HG03558 (cell line): Measurements from ENCODE around the gene MGAT5.

Experiments used
- ATAC-seq: cut with Tn5 transposase; IDR thresholded peaks from one replicate; pipeline ENCODE4 v1.9.1; 2021; ENCODE audit warnings: moderate number of reproducible peaks; ENCODE audit not compliant: unreplicated experiment; ENCODE audit errors: extremely low read depth

The MGAT5 gene

GRCh38 chr2:134324947-134325346 lies 71.1 kb downstream of the MGAT5 start:
- no peak for ATAC-seq

GRCh38 chr2:134325696-134326095 lies 71.8 kb downstream of the MGAT5 start:
- ATAC-seq = no peak

GRCh38 chr2:134327367-134327766 lies 73.5 kb downstream of the MGAT5 start:
- no peak for ATAC-seq

- ATAC-seq = no peak
These were observed 77.2 kb downstream of the MGAT5 start for GRCh38 chr2:134331081-134331480.

GRCh38 chr2:134333646-134334189 lies 79.8 kb downstream of the MGAT5 start:
- ATAC-seq = no peak

GRCh38 chr2:134334542-134335353 lies 80.9 kb downstream of the MGAT5 start:
- ATAC-seq = no peak

GRCh38 chr2:134335601-134336000 lies 81.7 kb downstream of the MGAT5 start:
- ATAC-seq = no peak

- peak; percentile 98 for ATAC-seq
These were observed 82.5 kb downstream of the MGAT5 start for GRCh38 chr2:134336352-134336751.

GRCh38 chr2:134336921-134337320 lies 83.0 kb downstream of the MGAT5 start:
- no peak for ATAC-seq

GRCh38 chr2:134337631-134338030 lies 83.8 kb downstream of the MGAT5 start:
- no peak for ATAC-seq

GRCh38 chr2:134338208-134338607 lies 84.3 kb downstream of the MGAT5 start:
- ATAC-seq = no peak

- ATAC-seq = no peak
These were observed 87.6 kb downstream of the MGAT5 start for GRCh38 chr2:134341476-134341875.

- no peak for ATAC-seq
These were observed 91.3 kb downstream of the MGAT5 start for GRCh38 chr2:134344954-134345697.

GRCh38 chr2:134346141-134346540 lies 92.3 kb downstream of the MGAT5 start:
- ATAC-seq = no peak

GRCh38 chr2:134347756-134348155 lies 93.9 kb downstream of the MGAT5 start:
- ATAC-seq = no peak

- no peak for ATAC-seq
These were observed 94.4 kb downstream of the MGAT5 start for GRCh38 chr2:134348239-134348638.

GRCh38 chr2:134348760-134349159 lies 94.9 kb downstream of the MGAT5 start:
- no peak for ATAC-seq

GRCh38 chr2:134351016-134351415 lies 97.1 kb downstream of the MGAT5 start:
- ATAC-seq = no peak

GRCh38 chr2:134351899-134352298 lies 98.0 kb downstream of the MGAT5 start:
- ATAC-seq = no peak

GRCh38 chr2:134352844-134353243 lies 99.0 kb downstream of the MGAT5 start:
- no peak for ATAC-seq

- no peak for ATAC-seq
These were observed 100.7 kb downstream of the MGAT5 start for GRCh38 chr2:134354611-134355010.
